CD8-positive, alpha-beta memory T cell (primary cell): Measurements from ENCODE around the gene SMPD3. TPM values are rescaled to one million over a fixed set of nuclear protein-coding genes. Genes with fewer than 3 reads are reported as not detected.

ENCODE experiments used
- CTCF ChIA-PET: fragments of 350-600 bp; sonication (Branson Sonifier 250); formaldehyde crosslinking; loops from one replicate; lab custom pipeline; 2021; ENCODE audit warnings: antibody characterized with exemption; lab: Charles Lee
- POLR2A ChIA-PET: fragments of 350-600 bp; sonication (Branson Sonifier 250); formaldehyde crosslinking; loops from one replicate; lab custom pipeline; 2021; ENCODE audit warnings: antibody characterized with exemption; lab: Charles Lee
- DNase-seq, 5 donors: peaks; one replicate each; pipeline versions ENCODE4 v3.0.0 to v3.0.0-alpha.2; 2020 to 2022; ENCODE audit warnings: mixed read lengths in 1 of 5
- H3K27ac ChIP-seq: one replicate; pipeline ENCODE4 v1.7.0; 2013; ENCODE audit warnings: low read depth, mild to moderate bottlenecking, low read length, moderate library complexity
- H3K27me3 ChIP-seq: 2 replicates; pipeline ENCODE4 v1.7.0; 2013; ENCODE audit warnings: low read length, mild to moderate bottlenecking; ENCODE audit not compliant: insufficient read depth, poor library complexity, severe bottlenecking
- H3K36me3 ChIP-seq: 2 replicates; pipeline ENCODE4 v1.7.0; 2013; ENCODE audit warnings: mild to moderate bottlenecking, low read length, moderate library complexity; ENCODE audit not compliant: insufficient read depth
- H3K4me1 ChIP-seq: 2 replicates; pipeline ENCODE4 v1.7.0; 2013; ENCODE audit warnings: mild to moderate bottlenecking, low read length, moderate library complexity; ENCODE audit not compliant: insufficient read depth
- H3K4me3 ChIP-seq: 2 replicates; pipeline ENCODE4 v1.7.0; 2013; ENCODE audit warnings: mild to moderate bottlenecking, low read length
- H3K9me3 ChIP-seq: 2 replicates; pipeline ENCODE4 v1.7.0; 2013; ENCODE audit warnings: mild to moderate bottlenecking, low read length
- H3K27ac Mint-ChIP-seq, 8 donors: one replicate each; pipeline ENCODE4 v1.8.0; 2020 to 2021; ENCODE audit warnings: mixed read lengths in 8 of 8, mild to moderate bottlenecking in 6 of 8, inconsistent platforms in 3 of 8, moderate library complexity in 3 of 8
- H3K27me3 Mint-ChIP-seq, 2 donors: one replicate each; pipeline ENCODE4 v1.8.0; 2020 to 2021; ENCODE audit warnings: mixed read lengths in 2 of 2, mild to moderate bottlenecking in 1 of 2, moderate library complexity in 1 of 2
- H3K36me3 Mint-ChIP-seq, 3 donors: one replicate each; pipeline ENCODE4 v1.8.0; 2020 to 2021; ENCODE audit warnings: mixed read lengths in 3 of 3, inconsistent platforms in 1 of 3, mild to moderate bottlenecking in 1 of 3
- H3K4me1 Mint-ChIP-seq, 3 donors: one replicate each; pipeline ENCODE4 v1.8.0; 2020 to 2021; ENCODE audit warnings: mixed read lengths in 3 of 3, inconsistent platforms in 1 of 3, mild to moderate bottlenecking in 1 of 3
- H3K4me3 Mint-ChIP-seq, 7 donors: one replicate each; pipeline ENCODE4 v1.8.0; 2020 to 2021; ENCODE audit warnings: mixed read lengths in 7 of 7, mild to moderate bottlenecking in 6 of 7, moderate library complexity in 4 of 7, inconsistent platforms in 2 of 7
- H3K9me3 Mint-ChIP-seq, 5 donors: one replicate each; pipeline ENCODE4 v1.8.0; 2020 to 2022; ENCODE audit warnings: mixed read lengths in 5 of 5, mild to moderate bottlenecking in 3 of 5, moderate library complexity in 2 of 5, inconsistent platforms in 1 of 5
- polyA plus RNA-seq: library from polyadenylated mRNA; unstranded; fragments of 300-500 nt; fragmentation: Illumina TruSeq; gene quantifications from one replicate; pipeline ENCODE4 v1.2.3, GENCODE V29; 2021
- total RNA-seq, 2 experiments: library from RNA; stranded (reverse); gene quantifications; one replicate each; pipeline ENCODE4 v1.2.3, GENCODE V29; 2021

SMPD3 gene
- total and polyA plus RNA-seq, 3 experiments from 2014 or later, result 0.15 to 1.6 (median 0.22) TPM

GRCh38 chr16:68480084-68480995 lies 32.0 kb upstream of the SMPD3 start:
- Histone ChIP-seq H3K9me3 (no peaks in the 10 kb centered on the region), H3K4me1 (no peaks in the 10 kb centered on the region), H3K27ac (no peak overlapping the region), H3K4me3 (no peak overlapping the region), H3K36me3 (no peaks in the 10 kb centered on the region), H3K27me3 (no peaks in the 10 kb centered on the region)
- CTCF ChIA-PET, result interaction anchor here (1.2 to 2.3 kb wide), 2 partner anchors 10 to 16 kb away, joined by 3 to 7 read pairs; no protein-coding TSS in a partner anchor
- Mint-ChIP-seq H3K36me3 (no peaks in the 10 kb centered on the region), H3K9me3 (peaks cover 0 to 3% (median 0%) of the 10 kb centered on the region in 5 donors), H3K27ac (no peak overlapping the region), H3K27me3 (peaks cover 2% of the 10 kb centered on the region in 2 donors), H3K4me1 (no peaks in the 10 kb centered on the region), H3K4me3 (no peak overlapping the region)
- POLR2A ChIA-PET, result no interaction called here
- no peak for DNase-seq

GRCh38 chr16:68479271-68479670 lies 31.0 kb upstream of the SMPD3 start:
- H3K27me3 ChIP-seq, result no peaks in the 10 kb centered on the region
- H3K4me3 Mint-ChIP-seq, result no peak overlapping the region
- no peak overlapping the region for H3K4me3 ChIP-seq
- H3K4me1 ChIP-seq, result no peaks in the 10 kb centered on the region
- H3K27ac ChIP-seq, result no peak overlapping the region
- H3K36me3 Mint-ChIP-seq, result no peaks in the 10 kb centered on the region
- ChIA-PET CTCF (no interaction called here), POLR2A (no interaction called here)
- H3K4me1 Mint-ChIP-seq, result no peaks in the 10 kb centered on the region
- DNase-seq, result no peak
- H3K27ac Mint-ChIP-seq, result peak overlapping the region in 1 of 8 donors; percentile 30
- peaks cover 0 to 3% (median 0%) of the 10 kb centered on the region in 5 donors for H3K9me3 Mint-ChIP-seq
- no peaks in the 10 kb centered on the region for H3K36me3 ChIP-seq
- peaks cover 2% of the 10 kb centered on the region in 2 donors for H3K27me3 Mint-ChIP-seq
- H3K9me3 ChIP-seq, result no peaks in the 10 kb centered on the region

GRCh38 chr16:68478526-68479250 lies 30.4 kb upstream of the SMPD3 start:
- no peaks in the 10 kb centered on the region for H3K27me3 ChIP-seq
- no peak overlapping the region for H3K4me3 ChIP-seq
- no peaks in the 10 kb centered on the region for H3K4me1 ChIP-seq
- no peaks in the 10 kb centered on the region for H3K36me3 ChIP-seq
- H3K36me3 Mint-ChIP-seq, result no peaks in the 10 kb centered on the region
- H3K9me3 Mint-ChIP-seq, result peaks cover 0 to 3% (median 0%) of the 10 kb centered on the region in 5 donors
- POLR2A ChIA-PET, result no interaction called here
- H3K9me3 ChIP-seq, result no peaks in the 10 kb centered on the region
- H3K27me3 Mint-ChIP-seq, result peaks cover 2% of the 10 kb centered on the region in 2 donors
- H3K4me3 Mint-ChIP-seq, result no peak overlapping the region
- no peaks in the 10 kb centered on the region for H3K4me1 Mint-ChIP-seq
- H3K27ac ChIP-seq, result no peak overlapping the region
- CTCF ChIA-PET, result no interaction called here
- DNase-seq, result no peak
- peak overlapping the region in 1 of 8 donors; percentile 60 for H3K27ac Mint-ChIP-seq

- Mint-ChIP-seq H3K9me3 (peaks cover 0 to 3% (median 0%) of the 10 kb centered on the region in 5 donors), H3K36me3 (no peaks in the 10 kb centered on the region), H3K27me3 (peaks cover 2% of the 10 kb centered on the region in 2 donors), H3K4me1 (peaks cover 12 to 18% (median 17%) of the 10 kb centered on the region in 3 donors), H3K4me3 (no peak overlapping the region), H3K27ac (no peak overlapping the region)
- no peaks in the 10 kb centered on the region for H3K9me3 ChIP-seq
- POLR2A ChIA-PET, result no interaction called here
- H3K4me1 ChIP-seq, result peaks cover 10% of the 10 kb centered on the region
- no peaks in the 10 kb centered on the region for H3K36me3 ChIP-seq
- CTCF ChIA-PET, result interaction anchor here (1.3 to 1.8 kb wide), 2 partner anchors 35 to 79 kb away, joined by 3 to 6 read pairs; no protein-coding TSS in a partner anchor
- no peak overlapping the region for H3K4me3 ChIP-seq
- peak in 1 of 5 donors; percentile 1 for DNase-seq
- H3K27me3 ChIP-seq, result no peaks in the 10 kb centered on the region
- H3K27ac ChIP-seq, result no peak overlapping the region
Observed at GRCh38 chr16:68475071-68475470, 26.8 kb upstream of the SMPD3 start.

- Mint-ChIP-seq H3K27me3 (peaks cover 0 to 2% of the 10 kb centered on the region in 2 donors), H3K9me3 (peaks cover 0 to 3% (median 0%) of the 10 kb centered on the region in 5 donors), H3K36me3 (no peaks in the 10 kb centered on the region), H3K4me3 (peak overlapping the region in 1 of 7 donors; percentile 44), H3K4me1 (peaks cover 26 to 33% (median 33%) of the 10 kb centered on the region in 3 donors), H3K27ac (no peak overlapping the region)
- Histone ChIP-seq H3K36me3 (no peaks in the 10 kb centered on the region), H3K9me3 (no peaks in the 10 kb centered on the region), H3K4me3 (no peak overlapping the region), H3K27ac (no peak overlapping the region), H3K4me1 (peaks cover 25% of the 10 kb centered on the region), H3K27me3 (no peaks in the 10 kb centered on the region)
- POLR2A ChIA-PET, result no interaction called here
- no peak for DNase-seq
- CTCF ChIA-PET, result interaction anchor here (1.8 kb wide), 1 partner anchor 77 kb away, joined by 6 read pairs; no protein-coding TSS in a partner anchor
Observed at GRCh38 chr16:68473358-68474070, 25.2 kb upstream of the SMPD3 start.

GRCh38 chr16:68472581-68472980 lies 24.3 kb upstream of the SMPD3 start:
- Mint-ChIP-seq H3K9me3 (no peaks in the 10 kb centered on the region), H3K36me3 (no peaks in the 10 kb centered on the region), H3K4me1 (peaks cover 31 to 43% (median 42%) of the 10 kb centered on the region in 3 donors), H3K4me3 (peak overlapping the region in 1 of 7 donors; percentile 22), H3K27me3 (peaks cover 0 to 2% of the 10 kb centered on the region in 2 donors), H3K27ac (no peak overlapping the region)
- H3K36me3 ChIP-seq, result no peaks in the 10 kb centered on the region
- H3K27me3 ChIP-seq, result no peaks in the 10 kb centered on the region
- no peaks in the 10 kb centered on the region for H3K9me3 ChIP-seq
- no peak overlapping the region for H3K27ac ChIP-seq
- ChIA-PET CTCF (interaction anchor here (1.0 to 3.2 kb wide), 2 partner anchors 37 to 76 kb away, joined by 3 to 15 read pairs; no protein-coding TSS in a partner anchor), POLR2A (no interaction called here)
- no peak for DNase-seq
- H3K4me3 ChIP-seq, result no peak overlapping the region
- H3K4me1 ChIP-seq, result peaks cover 35% of the 10 kb centered on the region

GRCh38 chr16:68470461-68471150 lies 22.3 kb upstream of the SMPD3 start:
- H3K27me3 Mint-ChIP-seq, result no peaks in the 10 kb centered on the region
- Histone ChIP-seq H3K4me1 (peaks cover 39% of the 10 kb centered on the region), H3K4me3 (peak overlapping the region; percentile 52), H3K27me3 (no peaks in the 10 kb centered on the region), H3K36me3 (no peaks in the 10 kb centered on the region), H3K9me3 (no peaks in the 10 kb centered on the region), H3K27ac (no peak overlapping the region)
- CTCF ChIA-PET, result interaction anchor here (0.7 to 3.2 kb wide), 7 partner anchors 10 to 142 kb away, joined by 3 to 15 read pairs (median 5); no protein-coding TSS in a partner anchor
- peaks cover 40 to 53% (median 52%) of the 10 kb centered on the region in 3 donors for H3K4me1 Mint-ChIP-seq
- DNase-seq, result peak in 1 of 5 donors; percentile 27
- peak overlapping the region; percentile 4 to 91 (median 88) for H3K27ac Mint-ChIP-seq
- H3K36me3 Mint-ChIP-seq, result no peaks in the 10 kb centered on the region
- no peaks in the 10 kb centered on the region for H3K9me3 Mint-ChIP-seq
- H3K4me3 Mint-ChIP-seq, result peak overlapping the region; percentile 24 to 94 (median 87)
- POLR2A ChIA-PET, result interaction anchor here (1.6 kb wide), 1 partner anchor 53 kb away, joined by 6 read pairs; no protein-coding TSS in a partner anchor
